ENCODE measurements around the gene TMEM270. TPM values are rescaled to one million over a fixed set of nuclear protein-coding genes. Genes with fewer than 3 reads are reported as not detected.

Gene TMEM270
- total and polyA plus RNA-seq, 2 of the 8 experiments (the other 6 are each of a cell fraction or from before 2014, with no cell fraction given): 0.26 TPM; not detected in 1

DNA sequence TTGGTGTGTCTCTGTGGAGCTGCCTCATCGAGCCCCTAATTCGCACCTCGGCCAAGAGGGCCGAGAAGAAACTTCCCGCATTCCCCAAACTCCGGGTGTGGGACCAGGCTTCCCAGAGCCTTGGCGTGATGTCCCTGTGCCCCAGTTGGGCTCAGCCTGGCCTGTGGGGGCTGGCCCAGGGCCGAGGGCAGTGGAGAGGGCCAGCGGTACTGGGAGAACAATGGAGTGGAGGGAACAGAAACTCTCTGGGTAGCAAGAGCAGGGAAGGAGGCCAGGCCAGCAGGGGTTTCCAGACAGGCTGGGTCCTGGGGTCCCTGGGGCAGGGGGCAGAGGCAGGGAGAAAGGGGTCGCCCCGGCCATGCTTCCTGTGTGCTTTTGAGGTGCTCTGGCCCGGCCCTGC, 16.0 kb downstream of the TMEM270 start:
- H4K91ac ChIP-seq (replicated peaks; ENCODE audit: insufficient read length, low read length): no peak overlapping the region
- no peaks in the 10 kb centered on the region for H3K36me3 ChIP-seq (ENCODE audit: control insufficient read depth in 2 of 4, insufficient read depth in 4 of 4, low read length in 3 of 4)
- FAIRE-seq: no peak
- 93% methylated on average over 12 of the region's 12 CpGs; no CpG with 5 or more reads in 1 of the 2 experiments for WGBS, 2 experiments (ENCODE audit: extremely low coverage in 1 of 2, insufficient coverage in 1 of 2, insufficient read length in 1 of 2, insufficient replicate concordance in 2 of 2, low coverage in 1 of 2, low lambda C conversion rate in 2 of 2, missing lambda C conversion rate in 1 of 2)
- no peaks in the 10 kb centered on the region for H3K79me1 ChIP-seq (ENCODE audit: low read depth, low read length)
- no peak overlapping the region for H3K23ac ChIP-seq (ENCODE audit: insufficient read length)
- no peak for DNase-seq (ENCODE audit: low read depth in 1 of 2, low spot score in 2 of 2)
- H3K4me2 ChIP-seq (ENCODE audit: insufficient read depth in 1 of 2, low read depth in 2 of 2, low read length in 2 of 2): no peak overlapping the region
- no peaks in the 10 kb centered on the region for H4K20me1 ChIP-seq (replicated peaks in 1 of 2; ENCODE audit: control insufficient read depth in 1 of 2, insufficient read depth in 2 of 2, low read length in 2 of 2)
- H3K9ac ChIP-seq (replicated peaks in 1 of 4; ENCODE audit: extremely low read depth in 1 of 4, low read depth in 3 of 4, low read length in 3 of 4): no peak overlapping the region
- no peak overlapping the region for H2BK120ac ChIP-seq (replicated peaks; ENCODE audit: low read depth, low read length)
- H3K14ac ChIP-seq (ENCODE audit: insufficient read length): no peak overlapping the region
- H2AK5ac ChIP-seq (ENCODE audit: low read depth, low read length): no peak overlapping the region
- no peak overlapping the region for H3K18ac ChIP-seq (ENCODE audit: extremely low read depth, low read length)
- POLR2A ChIA-PET (ENCODE audit: partially characterized antibody): interaction anchor here (0.7 kb wide), 1 partner anchor 74 kb away, joined by 3 read pairs; no protein-coding TSS in a partner anchor
- no peaks in the 10 kb centered on the region for H3K79me2 ChIP-seq (ENCODE audit: control insufficient read depth in 1 of 2, insufficient read depth in 2 of 2, low read length in 2 of 2)
- no peak overlapping the region for H2BK5ac ChIP-seq (ENCODE audit: low read depth, low read length)
- no peak overlapping the region for H2AFZ ChIP-seq (ENCODE audit: low read length)
- no peak overlapping the region for H4K5ac ChIP-seq (ENCODE audit: insufficient read length, low read depth, low read length)
- no peak overlapping the region for H2BK20ac ChIP-seq (ENCODE audit: low read length)
- no peak overlapping the region for H2BK12ac ChIP-seq (ENCODE audit: low read depth, low read length)
- no peak overlapping the region for H3K4me3 ChIP-seq (ENCODE audit: extremely low read depth in 1 of 4, insufficient read depth in 2 of 4, low read depth in 3 of 4, low read length in 4 of 4)
- no peak overlapping the region for H4K8ac ChIP-seq (ENCODE audit: extremely low read depth, insufficient read depth, low read length)
- no peaks in the 10 kb centered on the region; a peak in 1 of 7 replicates for H3K4me1 ChIP-seq (replicated peaks in 1 of 4; ENCODE audit: control insufficient read depth in 3 of 4, insufficient read depth in 4 of 4, low read length in 3 of 4)
- no peaks in the 10 kb centered on the region for H3K27me3 ChIP-seq (replicated peaks in 1 of 4; ENCODE audit: control insufficient read depth in 3 of 4, extremely low read depth in 1 of 4, insufficient read depth in 3 of 4, low read length in 3 of 4)
- H3K9me3 ChIP-seq (ENCODE audit: insufficient read depth in 2 of 2, low read depth in 1 of 2, low read length in 1 of 2): no peaks in the 10 kb centered on the region
- H3K56ac ChIP-seq (replicated peaks; ENCODE audit: insufficient read length, low read depth, low read length): no peak overlapping the region
- TF ChIP-seq MAFK (IDR thresholded peaks at IDR 0.05; ENCODE audit: low read depth, low read length) (no peak), CHD1 (IDR thresholded peaks at IDR 0.05; ENCODE audit: low read depth, low read length) (no peak), KDM1A (IDR thresholded peaks at IDR 0.05; ENCODE audit: borderline replicate concordance, low read length) (no peak), SRF (IDR thresholded peaks at IDR 0.05; ENCODE audit: low read depth, low read length) (no peak)
- H2BK15ac ChIP-seq (ENCODE audit: low read length): no peak overlapping the region
- no peaks in the 10 kb centered on the region for H3K23me2 ChIP-seq (ENCODE audit: low read depth, low read length)
- H3K27ac ChIP-seq (ENCODE audit: low read depth, low read length): no peak overlapping the region
- CTCF ChIA-PET (ENCODE audit: partially characterized antibody): interaction anchor here (0.9 to 6.5 kb wide), 2 partner anchors 12 to 150 kb away, joined by 3 to 34 read pairs; partner anchors contain the start of gene ELN
- no peak overlapping the region for H3K4ac ChIP-seq (replicated peaks; ENCODE audit: insufficient read length, low read depth, low read length)
